Kidney capillary endothelial cell (primary cell): ENCODE measurements around the gene ABHD13.
A peak's percentile ranks its signal among the peaks of the same experiment; 100 is the strongest.
"Not testable (repeated sequence)": the region's sequence is repeated elsewhere in the genome, so short reads cannot be mapped to it uniquely, and the experiment has no call there.

ENCODE experiments used
- DNase-seq: peaks from one replicate; pipeline ENCODE4 v3.0.0-alpha.2; 2018; ENCODE audit warnings: low spot score

The ABHD13 gene

DNA sequence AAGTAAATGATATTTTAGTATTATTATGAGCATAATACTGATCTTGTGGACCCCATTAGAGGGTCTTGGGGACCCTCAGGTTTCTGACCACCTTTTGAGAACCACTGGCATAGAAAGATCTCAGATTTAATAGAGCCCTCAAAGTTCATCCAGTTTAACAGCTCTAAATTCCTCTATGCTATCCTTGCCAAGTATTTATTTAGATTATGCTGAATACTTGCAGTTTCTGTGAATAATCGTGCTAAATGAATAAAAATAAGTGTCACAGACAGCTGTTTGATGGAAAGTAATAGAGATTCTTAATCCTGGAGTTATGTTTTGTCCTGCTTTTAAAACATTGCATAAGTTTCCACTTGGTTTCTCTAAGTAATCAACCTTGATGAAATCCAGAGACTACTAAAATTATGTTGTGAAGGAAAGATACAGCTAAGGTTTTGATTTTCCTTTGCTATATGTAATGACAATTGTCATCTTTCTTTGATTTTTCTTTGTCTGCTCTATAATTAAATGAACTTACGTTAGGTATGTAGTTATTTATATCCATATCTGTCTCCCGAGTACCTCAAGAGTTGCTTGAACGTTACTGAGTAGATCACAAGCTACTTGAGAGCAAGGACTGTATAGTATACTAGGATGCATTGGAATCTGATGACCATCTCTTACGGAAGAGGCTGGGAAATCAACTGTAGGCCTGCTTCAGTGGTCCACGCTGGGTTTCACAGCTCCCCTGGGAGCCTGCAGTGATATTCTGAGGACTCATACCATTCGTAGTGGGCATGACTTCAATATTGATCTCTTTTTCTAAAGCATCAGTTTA is 5.7 kb downstream of the ABHD13 start:
- no peak for DNase-seq

DNA sequence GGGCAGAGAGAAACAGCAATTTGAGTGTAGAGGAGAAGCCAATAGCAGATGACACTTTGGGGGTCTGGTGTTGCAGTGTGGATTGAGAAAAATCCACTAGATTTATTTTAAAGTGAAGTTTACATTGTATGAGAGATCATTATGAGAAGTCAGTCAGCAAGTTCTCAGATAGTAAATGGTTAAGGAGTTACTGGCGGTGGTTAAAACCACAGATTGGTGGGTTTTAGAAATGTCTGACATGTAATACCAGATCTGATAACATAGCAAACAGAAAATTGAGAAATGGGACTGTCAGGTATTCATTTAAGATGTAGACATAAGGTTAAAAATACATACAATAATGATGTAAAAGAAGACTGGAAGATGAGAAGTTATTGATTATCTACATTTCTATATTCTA is 7.2 kb downstream of the ABHD13 start:
- DNase-seq, result no peak

DNA sequence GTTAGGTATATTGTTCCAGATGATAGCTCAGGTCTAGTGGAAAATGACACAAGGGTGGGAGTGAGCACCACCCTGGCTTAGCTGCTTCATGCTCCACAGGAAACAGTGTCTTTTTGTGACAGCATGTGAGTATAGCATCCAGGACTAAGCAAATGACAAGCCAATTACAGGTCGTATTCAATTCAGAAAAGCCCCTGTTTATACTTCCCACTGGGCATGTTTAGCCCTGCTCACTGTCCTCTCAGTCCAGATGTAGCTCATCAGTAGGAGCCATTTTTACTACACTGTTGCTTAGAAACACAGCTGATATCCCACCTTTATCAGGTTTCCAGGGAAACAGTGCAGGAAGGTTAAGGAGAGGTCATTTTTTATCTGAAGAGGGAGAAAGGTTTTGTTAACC is 8.0 kb downstream of the ABHD13 start:
- DNase-seq, result no peak

DNA sequence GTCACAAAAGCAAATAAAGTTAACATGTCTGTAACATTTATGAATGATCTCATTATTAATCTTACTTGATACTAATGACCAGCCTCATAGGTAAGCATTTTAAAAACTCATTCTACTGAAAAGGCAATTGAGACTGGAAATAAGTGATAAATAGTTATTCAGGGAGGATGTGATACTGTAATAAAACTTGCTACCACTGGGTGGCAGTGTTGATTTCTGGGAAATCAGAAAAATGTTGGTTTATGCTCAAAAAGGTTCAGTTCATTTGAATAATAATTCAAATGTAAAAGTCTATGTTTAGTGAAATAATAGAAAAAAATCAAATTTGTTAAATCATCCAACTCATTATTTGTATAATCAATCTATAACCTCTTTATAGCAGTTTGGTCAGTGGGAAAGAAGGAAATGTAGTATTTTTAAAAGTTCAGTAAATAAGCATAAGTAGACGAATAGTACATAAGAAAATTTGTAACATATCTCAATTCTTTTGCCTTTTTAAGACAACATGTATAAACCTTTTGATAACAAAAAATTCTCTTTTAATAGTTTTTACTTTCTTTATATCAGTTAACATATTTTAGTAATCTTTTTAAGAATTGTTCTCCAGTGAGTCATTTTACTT is 9.6 kb downstream of the ABHD13 start:
- DNase-seq, result peak; percentile 50

DNA sequence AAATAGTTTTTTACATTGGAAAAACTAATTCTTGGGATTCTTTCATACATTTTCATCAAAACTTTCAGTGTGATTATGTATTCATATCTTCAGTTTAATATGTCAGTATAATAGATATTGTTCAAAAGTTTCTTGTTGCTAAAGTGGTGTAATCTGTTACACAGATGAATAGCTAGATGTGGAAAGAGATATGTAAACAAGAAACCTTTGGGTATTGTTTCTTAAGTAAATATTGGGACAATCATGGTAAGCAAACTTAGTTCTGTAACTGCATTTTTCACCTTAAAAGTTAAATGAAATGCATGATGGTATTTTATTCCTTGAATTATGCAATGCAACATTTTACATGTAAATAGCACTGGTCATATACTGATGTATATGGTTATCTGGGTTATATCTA is 12.2 kb downstream of the ABHD13 start:
- DNase-seq, result no peak

DNA sequence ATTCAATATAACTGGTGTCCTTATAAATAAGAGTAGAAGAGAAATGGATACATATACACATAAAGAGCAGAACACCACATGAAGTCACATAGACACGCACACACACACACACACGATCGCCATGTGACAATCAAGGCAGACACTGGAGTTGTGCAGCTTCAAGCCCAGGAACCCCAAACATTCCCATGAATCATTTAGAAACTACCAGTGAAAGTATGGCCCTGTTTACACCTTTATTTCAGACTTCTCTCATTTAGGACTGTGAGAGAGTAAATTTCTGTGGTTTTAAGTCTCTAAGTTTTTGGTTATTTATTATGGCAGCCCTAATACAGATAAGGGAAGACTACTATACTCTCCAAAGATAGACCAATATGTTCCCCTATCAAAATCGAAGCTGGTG is 31.0 kb downstream of the ABHD13 start:
- DNase-seq, result no peak

DNA sequence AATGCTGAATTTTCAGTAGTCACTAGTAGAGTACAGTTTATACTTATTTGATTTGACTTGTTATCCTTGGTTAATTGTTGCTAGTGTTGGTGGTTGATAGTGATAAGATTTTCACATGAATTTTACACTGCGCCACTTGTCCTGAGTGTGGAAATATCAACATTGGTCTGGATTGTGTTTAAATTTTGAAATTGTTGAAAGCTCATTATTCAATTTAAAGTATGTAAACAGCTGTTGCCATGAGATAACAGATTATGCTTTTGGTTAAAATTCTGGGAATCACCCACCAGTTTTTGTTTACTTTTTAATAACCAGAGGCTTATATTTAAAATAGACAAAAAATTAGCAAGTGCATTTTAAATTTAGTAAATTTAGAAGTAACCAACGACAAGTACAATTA is 39.1 kb downstream of the ABHD13 start:
- DNase-seq, result no peak

DNA sequence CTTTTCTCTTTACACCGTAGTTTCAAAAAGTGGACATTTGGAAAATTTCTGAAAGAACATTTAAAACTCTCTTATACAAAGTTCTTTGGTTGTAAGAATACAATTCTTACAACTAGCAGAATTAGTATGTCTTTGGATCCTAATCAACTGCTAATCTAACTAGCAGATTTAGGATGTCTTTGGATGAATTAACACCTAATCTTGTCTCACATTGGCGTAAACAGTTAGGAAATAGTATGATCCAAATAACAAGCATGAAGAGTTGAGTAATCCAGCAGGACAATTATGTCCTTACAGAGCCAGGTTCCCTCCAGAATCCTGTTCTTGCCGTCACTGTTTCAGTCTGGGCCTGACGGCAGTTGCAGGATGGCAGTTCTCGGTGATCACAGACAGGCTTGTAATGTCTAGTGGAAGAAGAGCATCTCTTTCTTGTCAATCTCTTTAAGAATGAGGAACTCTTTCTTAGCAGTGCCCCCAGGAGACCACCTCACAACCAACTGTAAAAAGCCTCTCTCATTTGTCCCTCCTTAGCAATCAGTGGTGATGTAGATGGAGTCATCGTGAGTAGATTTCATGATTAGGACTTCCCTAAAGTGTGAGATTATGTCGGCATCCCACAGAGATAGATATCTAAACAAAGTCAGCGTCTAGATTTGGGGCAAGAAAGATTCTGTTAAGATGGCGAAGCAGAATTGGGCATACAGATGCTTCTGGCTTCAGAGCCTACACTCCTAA is 45.6 kb downstream of the ABHD13 start:
- DNase-seq, result no peak

DNA sequence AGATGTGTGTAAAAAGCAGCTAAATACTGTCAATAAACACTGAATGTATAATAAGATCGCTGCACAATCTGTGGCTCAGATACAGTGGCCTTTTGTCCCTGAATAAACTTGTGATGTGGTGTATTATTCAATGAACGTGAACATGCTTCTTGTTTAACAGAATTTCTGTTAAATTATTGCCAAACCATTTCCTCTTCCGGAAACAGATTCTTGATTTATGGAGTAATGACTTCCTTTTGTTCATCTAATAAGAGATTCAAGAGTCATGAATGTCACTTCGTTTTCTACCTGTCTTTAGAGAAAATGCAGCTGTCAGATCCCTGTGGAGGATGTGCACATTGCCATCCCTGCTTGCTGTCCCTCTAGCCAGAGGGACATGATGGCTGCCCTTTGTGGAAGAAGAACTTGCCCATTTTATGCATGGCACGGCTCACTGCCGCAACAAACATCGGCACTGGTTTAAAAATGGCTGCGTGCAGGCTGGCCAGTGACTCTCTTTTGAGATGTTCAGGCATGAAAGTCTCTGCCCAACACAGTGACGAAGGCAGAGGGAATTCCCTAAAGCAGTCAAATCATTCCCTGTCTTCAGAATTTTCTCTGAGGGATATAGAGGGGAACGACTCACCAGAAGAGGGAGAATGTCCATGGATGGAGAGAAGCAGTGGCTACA is 48.3 kb downstream of the ABHD13 start:
- DNase-seq, result no peak

DNA sequence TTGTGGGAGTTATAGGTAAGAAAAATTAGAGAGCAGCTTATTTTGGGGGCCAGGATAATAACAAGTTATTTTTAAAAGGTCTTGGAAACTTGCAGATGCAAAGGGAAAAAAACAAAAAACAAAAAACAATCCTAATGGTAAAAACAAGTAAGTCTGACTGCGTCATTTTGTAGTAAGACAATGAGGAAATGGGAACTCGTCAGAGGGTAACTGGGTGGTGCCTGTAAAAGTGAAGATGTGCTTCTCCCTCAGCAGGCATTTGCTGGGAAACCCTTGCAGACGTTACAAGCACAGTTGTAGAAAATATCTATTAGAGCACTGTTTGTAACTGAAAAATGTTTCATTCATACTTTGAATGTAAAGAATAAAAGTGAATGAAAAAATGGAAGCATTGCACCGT is 49.2 kb downstream of the ABHD13 start:
- DNase-seq, result no peak

DNA sequence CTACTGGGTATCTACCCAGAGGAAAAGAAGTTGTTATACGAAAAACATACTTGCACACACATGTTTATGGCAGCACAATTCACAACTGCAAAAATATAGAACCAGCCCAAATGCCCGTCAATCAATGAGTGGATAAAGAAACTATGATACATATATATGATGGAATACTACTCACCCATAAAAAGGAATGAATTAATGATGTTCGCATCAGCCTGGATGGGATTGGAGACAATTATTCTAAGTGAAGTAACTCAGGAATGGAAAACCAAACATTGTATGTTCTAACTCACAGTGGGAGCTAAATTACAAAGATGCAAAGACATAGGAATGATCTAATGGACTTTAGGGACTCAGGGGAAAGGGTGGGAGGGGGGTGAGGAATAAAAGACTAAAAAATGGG is 49.7 kb downstream of the ABHD13 start:
- not testable (repeated sequence) for DNase-seq

DNA sequence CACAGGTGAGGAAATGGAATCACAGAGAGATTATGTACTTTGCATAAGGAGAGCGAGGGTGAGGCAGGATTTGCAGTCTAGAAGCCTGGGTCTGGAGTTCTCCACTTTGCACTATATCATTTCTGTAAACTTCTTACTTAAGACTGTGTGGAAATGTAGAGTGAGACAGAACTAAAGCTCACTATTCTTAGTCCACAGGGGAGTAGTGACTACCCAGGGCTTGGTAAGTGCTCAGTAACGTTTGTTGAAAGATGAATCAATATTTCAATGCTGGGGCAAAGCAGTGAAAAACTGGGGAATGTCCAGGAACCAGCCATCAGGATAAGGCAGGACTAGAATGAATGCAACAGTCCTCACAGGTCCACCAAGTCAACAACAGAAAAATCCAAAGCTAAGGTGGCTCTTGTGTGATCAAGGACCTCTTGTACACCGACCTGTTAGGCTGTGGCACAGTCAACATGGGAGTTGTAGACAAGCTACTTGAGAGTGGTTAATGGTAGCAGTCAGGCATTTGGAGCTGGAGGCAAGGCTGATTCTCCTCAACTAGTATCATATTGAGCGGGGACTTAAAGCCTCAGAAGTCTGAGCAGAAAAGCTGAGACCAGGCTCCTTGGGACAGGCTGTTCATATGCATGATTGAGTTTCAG is 50.4 kb downstream of the ABHD13 start:
- DNase-seq, result no peak

DNA sequence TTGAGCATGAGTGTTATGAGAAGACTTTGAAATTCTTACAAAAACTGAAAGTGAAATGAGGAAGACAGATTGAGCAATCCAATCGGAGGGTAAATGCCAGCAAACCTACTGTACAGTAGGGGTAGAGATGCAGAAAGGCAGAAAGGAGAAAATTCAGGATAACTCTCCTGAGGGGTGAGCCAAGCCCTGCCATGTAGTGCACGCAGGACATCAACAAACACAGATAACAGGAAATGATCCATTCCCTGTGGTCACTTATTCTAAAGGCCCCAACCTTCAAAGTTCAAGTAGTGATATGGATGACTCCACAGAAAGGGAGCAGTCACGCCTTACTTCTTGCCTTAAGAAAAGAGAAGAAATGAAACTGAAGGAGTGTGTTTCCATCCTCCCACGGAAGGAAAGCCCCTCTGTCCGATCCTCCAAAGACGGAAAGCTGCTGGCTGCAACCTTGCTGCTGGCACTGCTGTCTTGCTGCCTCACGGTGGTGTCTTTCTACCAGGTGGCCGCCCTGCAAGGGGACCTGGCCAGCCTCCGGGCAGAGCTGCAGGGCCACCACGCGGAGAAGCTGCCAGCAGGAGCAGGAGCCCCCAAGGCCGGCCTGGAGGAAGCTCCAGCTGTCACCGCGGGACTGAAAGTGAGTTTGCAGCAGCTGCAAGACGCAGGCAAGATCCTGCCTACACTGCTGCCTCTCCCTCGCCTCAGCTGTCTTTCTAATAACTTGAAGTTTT is 51.6 kb downstream of the ABHD13 start, which contains the start of gene TNFSF13B:
Gene TNFSF13B (plus strand): TSS at position 118 of the 728 bp plus-strand sequence. CDS start 178 bp downstream, at position 296.
- DNase-seq, result no peak

DNA sequence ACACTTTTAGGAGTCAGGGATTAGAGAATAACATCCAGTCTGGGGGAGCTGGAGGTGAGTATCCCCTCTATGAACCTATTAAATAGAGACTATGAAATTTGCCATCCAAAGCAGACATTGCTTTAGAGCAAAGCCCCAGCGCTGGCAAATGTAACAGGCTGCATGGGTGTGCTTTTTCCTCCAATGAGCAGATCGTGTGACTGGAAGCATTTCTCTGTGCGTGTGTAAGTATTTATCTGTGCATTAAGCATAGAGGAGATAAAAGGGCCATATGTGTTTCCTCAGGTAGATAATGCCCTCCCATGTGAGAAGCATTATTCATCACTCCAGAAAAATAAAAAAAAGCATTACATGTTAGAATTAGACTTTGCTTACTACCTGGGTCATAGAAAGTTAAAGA is 52.2 kb downstream of the ABHD13 start:
- DNase-seq, result no peak

DNA sequence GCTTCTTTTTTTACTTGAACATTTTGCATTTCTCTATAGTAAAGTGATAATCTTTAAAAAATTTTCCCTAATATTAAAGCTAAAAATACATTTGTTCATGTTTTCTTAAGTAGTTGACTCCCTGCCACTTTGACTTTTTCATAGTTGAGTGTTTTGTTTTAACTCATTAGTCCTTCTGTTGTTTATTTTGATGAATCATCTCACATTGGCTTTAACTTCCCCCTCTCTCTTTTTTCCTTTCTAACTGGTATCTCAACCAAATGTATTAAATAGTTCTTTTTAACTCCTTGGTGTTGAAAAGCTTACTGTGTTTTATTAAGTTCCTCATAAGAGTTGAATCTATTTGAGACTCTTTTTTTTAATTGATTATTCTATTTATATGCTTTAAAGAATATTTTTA is 54.1 kb downstream of the ABHD13 start:
- no peak for DNase-seq

DNA sequence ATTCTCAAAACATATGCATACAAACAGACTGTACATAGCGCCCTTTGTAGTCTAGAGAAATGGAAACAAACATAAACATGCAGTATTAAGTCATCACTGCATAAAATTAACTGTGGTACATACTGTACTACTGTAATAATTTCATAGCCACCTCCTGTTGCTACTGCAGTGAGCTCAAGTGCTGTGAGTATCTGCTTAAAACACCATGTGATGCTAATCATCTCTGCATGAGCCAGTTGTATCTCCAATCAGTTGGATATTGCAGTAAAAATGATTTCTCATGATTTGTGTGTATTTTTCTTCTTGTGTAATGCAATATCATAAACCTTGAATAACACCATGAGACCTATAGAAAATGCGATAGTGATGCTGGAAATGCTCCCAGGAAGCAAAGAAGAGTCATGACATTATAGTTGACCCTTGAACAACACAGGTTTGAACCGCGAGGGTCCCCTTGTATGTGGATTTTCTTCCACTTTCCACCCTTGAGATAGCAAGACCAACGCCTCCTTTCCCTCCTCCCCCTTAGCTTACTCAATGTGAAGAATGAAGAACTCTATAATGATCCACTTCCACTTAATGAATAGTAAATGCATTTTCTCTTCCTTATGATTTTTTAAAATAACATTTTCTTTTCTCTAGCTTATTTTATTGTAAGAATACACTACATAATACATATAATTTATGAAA is 55.4 kb downstream of the ABHD13 start:
- DNase-seq, result no peak

DNA sequence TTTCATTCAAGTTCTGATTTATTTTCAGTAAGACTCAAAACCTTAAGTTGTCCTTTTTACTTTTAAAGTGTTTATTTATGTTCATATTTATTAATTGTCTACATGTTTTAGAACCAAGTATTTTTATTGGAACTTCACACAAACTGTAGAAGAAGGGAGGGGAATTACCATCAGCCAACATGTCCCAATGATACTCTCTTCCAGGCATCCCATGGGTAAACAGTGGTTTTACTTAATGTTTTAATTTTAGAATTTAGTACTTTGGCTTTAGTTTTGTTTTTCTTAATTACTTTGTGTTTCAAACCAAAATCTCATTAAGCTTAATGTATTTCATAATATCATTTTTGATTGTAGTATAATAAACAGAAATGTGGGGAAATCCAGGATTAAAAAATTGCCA is 56.5 kb downstream of the ABHD13 start:
- no peak for DNase-seq

DNA sequence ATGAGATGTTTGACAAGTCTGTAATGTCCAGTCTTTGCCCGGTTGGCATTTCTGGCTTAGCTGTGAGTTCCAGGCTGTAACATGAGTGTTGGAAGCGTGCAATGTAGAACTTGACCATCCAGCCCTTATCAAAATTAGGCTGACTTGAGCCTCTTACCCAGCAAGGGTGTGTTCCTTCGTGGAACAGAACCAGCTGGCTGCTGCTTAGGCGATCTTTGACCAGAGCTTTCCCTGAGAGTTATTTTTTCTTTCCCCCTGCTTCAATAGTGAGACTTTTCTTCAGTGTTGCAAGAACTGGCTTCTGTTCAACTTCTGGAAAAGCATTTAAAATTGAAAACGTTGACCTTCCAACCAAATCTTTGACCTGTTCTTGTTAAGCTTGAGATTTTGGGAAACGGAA is 57.9 kb downstream of the ABHD13 start:
- DNase-seq, result no peak

DNA sequence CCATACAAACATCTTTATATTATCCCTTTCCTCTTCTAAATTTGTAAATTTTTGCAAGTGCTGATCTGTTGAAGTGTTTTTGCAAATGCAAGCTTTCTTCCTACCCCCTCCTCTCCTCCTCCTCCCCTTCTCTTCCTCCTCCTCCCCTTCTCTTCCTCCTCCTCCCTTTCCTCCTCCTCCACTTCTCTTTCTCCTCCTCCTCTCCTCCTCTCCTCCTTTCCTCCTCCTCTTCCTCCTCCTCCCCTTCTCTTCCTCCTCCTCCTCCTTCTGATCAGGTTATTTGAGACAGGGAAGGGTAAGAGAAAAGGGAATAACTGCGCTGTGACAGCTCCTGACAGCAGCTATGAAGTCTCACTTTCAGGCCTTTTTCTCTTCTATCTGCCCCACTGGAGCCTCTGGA is 60.3 kb downstream of the ABHD13 start:
- no peak for DNase-seq

DNA sequence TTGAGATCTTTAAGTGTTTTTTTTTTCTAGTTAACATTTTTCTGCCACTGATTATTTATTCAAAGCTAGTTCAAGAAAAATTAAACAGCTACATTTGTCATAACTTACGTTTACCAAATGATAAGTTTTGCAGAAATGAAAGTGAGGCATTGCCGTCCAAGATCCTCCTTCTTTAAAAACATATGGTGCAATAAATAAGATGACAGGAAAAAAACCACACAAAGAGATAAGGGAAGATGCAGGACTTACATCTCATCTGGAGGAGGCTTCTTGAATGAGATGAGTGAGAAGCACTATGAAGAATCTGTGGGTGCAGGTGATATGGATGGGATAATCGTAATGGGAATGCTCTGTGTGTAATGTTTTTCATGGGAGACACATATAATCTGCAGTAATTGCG is 63.7 kb downstream of the ABHD13 start:
- DNase-seq, result no peak

DNA sequence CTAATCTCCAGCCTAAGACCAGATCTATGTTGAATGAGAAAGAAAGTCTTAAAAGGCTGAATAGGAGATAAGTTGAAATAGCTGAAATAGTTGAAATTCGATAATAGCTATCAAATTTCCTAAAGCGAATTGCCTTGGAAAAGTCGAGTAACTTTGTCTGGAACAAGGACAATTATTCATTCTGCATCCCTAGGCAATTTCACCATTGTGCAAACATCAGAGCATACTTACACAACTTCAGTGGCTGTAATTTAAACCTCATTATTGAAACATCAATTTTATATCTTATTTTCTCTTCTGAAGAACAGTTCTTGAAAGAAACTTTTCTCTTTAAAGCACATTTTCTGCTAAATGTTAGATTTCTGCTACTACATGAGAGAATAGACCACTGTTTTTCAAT is 64.9 kb downstream of the ABHD13 start:
- DNase-seq, result no peak
